Right lobe of liver (tissue), 6 donors: ENCODE data around the gene TXNDC2. TPM values are rescaled to one million over a fixed set of nuclear protein-coding genes. Genes with fewer than 3 reads are reported as not detected.

Experiments used
- ATAC-seq, 4 donors: fragments of 200-7000 bp; cut with Tn5 transposase; one replicate each; pipeline ENCODE4 v1.9.1; 2020; ENCODE audit warnings: mild to moderate bottlenecking in 4 of 4, moderate library complexity in 4 of 4
- DNase-seq, 3 donors: peaks; one replicate each; pipeline ENCODE4 v3.0.0-alpha.2; 2020
- H3K27ac ChIP-seq, 3 donors: fragments of 200-600 bp; one replicate each; pipeline ENCODE4 v1.8.0; 2022
- H3K27me3 ChIP-seq, 2 donors: fragments of 200-600 bp; one replicate each; pipeline ENCODE4 v1.8.0; 2022
- H3K36me3 ChIP-seq, 4 donors: fragments of 200-600 bp; sonication (generic) in 1 of 4; one replicate each; pipeline versions ENCODE4 v1.5.1 to v1.8.0; 2017 to 2022; ENCODE audit warnings: control low read depth in 1 of 4
- H3K4me1 ChIP-seq, 4 donors: fragments of 200-600 bp; sonication (generic) in 1 of 4; one replicate each; pipeline versions ENCODE4 v1.5.1 to v1.8.0; 2017 to 2022; ENCODE audit warnings: control low read depth in 1 of 4
- H3K4me3 ChIP-seq, 3 donors: fragments of 200-600 bp; one replicate each; pipeline ENCODE4 v1.8.0; 2022
- H3K9me3 ChIP-seq, 4 donors: fragments of 200-600 bp; sonication (generic) in 1 of 4; one replicate each; pipeline versions ENCODE4 v1.5.1 to v1.8.0; 2017 to 2022; ENCODE audit warnings: control low read depth in 1 of 4
- POLR2A ChIP-seq: fragments of 450-650 bp; IDR thresholded peaks from one replicate; pipeline ENCODE4 v1.6.1; 2017; ENCODE audit warnings: antibody characterized with exemption, mild to moderate bottlenecking
- WGBS: methylation state at CpG from one replicate; pipeline ENCODE4 v1.1.6; 2018; ENCODE audit warnings: low coverage, low lambda C conversion rate; ENCODE audit not compliant: insufficient coverage; ENCODE audit errors: missing lambda C conversion rate; 5-methylcytosine and 5-hydroxymethylcytosine counted together
- intact Hi-C, 2 donors: fragments of 100-400 bp; cut with DNase I; formaldehyde crosslinking; loops; one replicate each; pipeline versions ENCODE4 v1.11.2 to v1.14.1; 2022
- total RNA-seq, 6 experiments: library from RNA; depleted of rRNA in 2 of 6; stranded (reverse); fragments of >200 nt in 2 of 6; fragmentation: NEBNext Ultra II Directional in 3 of 6; extraction: Animal tissue kit (Norgen Biotek cat#: 25700) in 3 of 6; gene quantifications; one replicate each; pipeline versions ENCODE4 v1.1.0 to v1.2.4, GENCODE V29; 2016 to 2023
- TF ChIP-seq, protein P1 (sequence below), 4 donors: fragments of 200-600 bp in 3 of 4; fragments of 450-650 bp in 1 of 4; IDR thresholded peaks; one replicate each; pipeline versions ENCODE4 v1.5.1 to v1.8.0; 2016 to 2022; ENCODE audit warnings: antibody characterized with exemption in 4 of 4, mild to moderate bottlenecking in 2 of 4
- donor health status: DM: no; HTN: yes; CAD: no.
- donor health status: DM: no; HTN: no; CAD: no.
- donor health status: DM: no; HTN: no; CAD: no.
- donor health status: DM: no; HTN: yes; CAD: no.
- donor health status: DM: no; HTN: yes; CAD: no.

Gene TXNDC2
- total RNA-seq, 6 experiments from 2014 or later, result not detected

DNA sequence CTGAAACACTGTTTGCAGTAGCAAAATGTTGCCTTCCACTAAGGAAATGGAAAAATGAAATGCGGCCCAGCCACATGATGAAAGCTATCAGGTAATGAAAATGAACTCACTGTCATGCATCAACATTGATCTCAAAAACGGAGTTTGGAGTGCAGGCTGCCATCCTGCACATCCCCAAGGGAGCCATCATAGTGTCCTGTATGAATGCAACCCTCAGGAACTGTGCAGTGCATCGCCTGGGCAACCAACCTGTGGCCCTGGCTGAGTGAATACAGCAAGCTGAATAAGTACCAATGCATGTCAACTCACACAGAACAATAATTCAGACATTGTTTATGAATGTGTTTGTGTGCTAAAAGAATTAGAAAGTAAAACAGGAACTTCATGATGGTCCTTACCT, 23.1 kb upstream of the TXNDC2 start:
- H3K27me3 ChIP-seq, result no peaks in the 10 kb centered on the region
- TF ChIP-seq POLR2A, result no peak
- TF ChIP-seq, protein P1, sequence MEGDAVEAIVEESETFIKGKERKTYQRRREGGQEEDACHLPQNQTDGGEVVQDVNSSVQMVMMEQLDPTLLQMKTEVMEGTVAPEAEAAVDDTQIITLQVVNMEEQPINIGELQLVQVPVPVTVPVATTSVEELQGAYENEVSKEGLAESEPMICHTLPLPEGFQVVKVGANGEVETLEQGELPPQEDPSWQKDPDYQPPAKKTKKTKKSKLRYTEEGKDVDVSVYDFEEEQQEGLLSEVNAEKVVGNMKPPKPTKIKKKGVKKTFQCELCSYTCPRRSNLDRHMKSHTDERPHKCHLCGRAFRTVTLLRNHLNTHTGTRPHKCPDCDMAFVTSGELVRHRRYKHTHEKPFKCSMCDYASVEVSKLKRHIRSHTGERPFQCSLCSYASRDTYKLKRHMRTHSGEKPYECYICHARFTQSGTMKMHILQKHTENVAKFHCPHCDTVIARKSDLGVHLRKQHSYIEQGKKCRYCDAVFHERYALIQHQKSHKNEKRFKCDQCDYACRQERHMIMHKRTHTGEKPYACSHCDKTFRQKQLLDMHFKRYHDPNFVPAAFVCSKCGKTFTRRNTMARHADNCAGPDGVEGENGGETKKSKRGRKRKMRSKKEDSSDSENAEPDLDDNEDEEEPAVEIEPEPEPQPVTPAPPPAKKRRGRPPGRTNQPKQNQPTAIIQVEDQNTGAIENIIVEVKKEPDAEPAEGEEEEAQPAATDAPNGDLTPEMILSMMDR (IDR thresholded peaks at IDR 0.05), result no peak
- DNase-seq (no peak), ATAC-seq (no peak)
- no peak overlapping the region for H3K27ac ChIP-seq
- intact Hi-C loops, result no loop called here
- 54% methylated on average over 3 of the region's 3 CpGs for WGBS
- H3K9me3 ChIP-seq, result no peaks in the 10 kb centered on the region
- H3K4me1 ChIP-seq, result no peaks in the 10 kb centered on the region
- H3K36me3 ChIP-seq, result no peaks in the 10 kb centered on the region
- H3K4me3 ChIP-seq, result no peak overlapping the region

DNA sequence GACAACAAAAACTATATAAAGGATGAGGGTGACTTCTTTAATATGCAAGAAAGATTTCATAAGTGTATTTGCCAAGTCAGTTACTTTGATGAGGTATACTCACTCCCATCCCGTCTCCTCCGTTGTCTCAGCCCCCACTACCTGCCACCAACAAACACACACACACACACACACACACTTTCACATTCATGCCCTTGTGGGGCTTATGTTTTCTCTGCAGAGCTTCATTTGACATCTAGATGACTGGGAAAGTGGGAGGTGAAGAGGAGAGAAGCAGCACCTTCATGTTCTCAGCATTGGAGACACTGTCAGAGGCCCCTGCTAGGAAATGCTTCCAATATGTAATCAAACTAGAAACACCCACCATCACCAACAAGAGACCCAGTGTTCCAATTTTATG, 22.5 kb upstream of the TXNDC2 start:
- Histone ChIP-seq H3K27ac (no peak overlapping the region), H3K4me1 (no peaks in the 10 kb centered on the region), H3K36me3 (no peaks in the 10 kb centered on the region), H3K4me3 (no peak overlapping the region), H3K9me3 (no peaks in the 10 kb centered on the region), H3K27me3 (no peaks in the 10 kb centered on the region)
- TF ChIP-seq POLR2A, result no peak
- TF ChIP-seq, protein P1 (IDR thresholded peaks at IDR 0.05), result no peak
- intact Hi-C loops, result no loop called here
- ATAC-seq (no peak), DNase-seq (no peak)
- 38% methylated on average over 2 of the region's 2 CpGs for WGBS

GRCh38 chr18:9865764-9866490, 19.8 kb upstream of the TXNDC2 start:
- no peak for ATAC-seq
- Histone ChIP-seq H3K4me3 (no peak overlapping the region), H3K36me3 (no peaks in the 10 kb centered on the region), H3K4me1 (peaks cover 0 to 10% (median 0%) of the 10 kb centered on the region in 4 donors), H3K9me3 (no peaks in the 10 kb centered on the region), H3K27ac (no peak overlapping the region), H3K27me3 (no peaks in the 10 kb centered on the region)
- intact Hi-C loops, result no loop called here
- no peak for DNase-seq
- TF ChIP-seq POLR2A, result no peak
- TF ChIP-seq, protein P1 (IDR thresholded peaks at IDR 0.05), result no peak
- 83% methylated on average over 6 of the region's 7 CpGs for WGBS

DNA sequence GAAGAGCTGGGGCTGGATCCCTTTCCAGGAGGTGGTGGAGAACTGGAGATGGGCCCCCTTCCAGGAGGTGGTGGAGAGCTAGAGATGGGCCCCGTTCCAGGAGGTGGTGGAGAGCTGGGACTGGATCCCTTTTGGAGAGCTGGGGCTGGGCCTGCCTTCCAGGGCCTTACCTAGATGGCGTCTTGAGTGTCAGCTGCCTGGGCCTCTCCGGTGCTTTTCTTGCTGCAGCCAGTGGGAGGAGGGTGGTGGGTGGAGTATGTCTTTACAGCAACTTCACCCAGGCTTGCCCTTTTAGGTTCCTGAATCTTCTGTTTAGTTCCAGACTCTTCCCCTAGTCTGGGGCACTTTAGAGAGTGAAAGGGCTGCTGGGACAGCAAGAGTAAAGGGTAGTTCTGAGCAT, 19.1 kb upstream of the TXNDC2 start:
- Histone ChIP-seq H3K4me3 (no peak overlapping the region), H3K4me1 (peaks cover 0 to 10% (median 0%) of the 10 kb centered on the region in 4 donors), H3K9me3 (no peaks in the 10 kb centered on the region), H3K36me3 (no peaks in the 10 kb centered on the region), H3K27ac (no peak overlapping the region), H3K27me3 (no peaks in the 10 kb centered on the region)
- ATAC-seq (peak in 3 of 4 donors; percentile 50 to 68 (median 60)), DNase-seq (peak in 1 of 3 donors; percentile 42)
- intact Hi-C loops, result no loop called here
- TF ChIP-seq, protein P1 (IDR thresholded peaks at IDR 0.05), result no peak
- TF ChIP-seq POLR2A, result no peak
- 100% methylated on average over 2 of the region's 3 CpGs for whole genome bisulfite sequencing
